H1 (cell line): ENCODE measurements around the gene PDIA3. TPM values are rescaled to one million over a fixed set of nuclear protein-coding genes. Genes with fewer than 3 reads are reported as not detected.

Experiments
- CTCF ChIA-PET: fragments of 300-600 bp; sonication (Branson Sonifier 250); formaldehyde crosslinking; loops from one replicate; lab custom pipeline; 2021; ENCODE audit not compliant: partially characterized antibody; lab: Charles Lee
- POLR2A ChIA-PET: fragments of 300-600 bp; sonication (Branson Sonifier 250); formaldehyde crosslinking; loops from one replicate; lab custom pipeline; 2021; ENCODE audit warnings: inconsistent platforms; ENCODE audit not compliant: partially characterized antibody; lab: Charles Lee
- DNase-seq, 2 experiments: peaks; one replicate each; pipeline versions ENCODE4 v3.0.0 to v3.0.0-alpha.2; 2010 to 2022; ENCODE audit warnings: low spot score in 2 of 2, low read depth in 1 of 2, mixed read lengths in 1 of 2
- FAIRE-seq: peaks from 2 replicates; lab custom pipeline; 2011; peaks lifted over from hg19 to GRCh38; lab: Jason Lieb, UNC
- H2AFZ ChIP-seq: 2 replicates; pipeline ENCODE4 v1.8.1; 2012; ENCODE audit warnings: low read length, inconsistent platforms
- H2AK5ac ChIP-seq: 2 replicates; pipeline ENCODE4 v1.6.1; 2013; ENCODE audit warnings: low read depth, low read length
- H2BK120ac ChIP-seq: replicated peaks from 2 replicates; pipeline ENCODE3; 2013; ENCODE audit warnings: low read depth, low read length, inconsistent platforms
- H2BK12ac ChIP-seq: 2 replicates; pipeline ENCODE4 v1.6.1; 2013; ENCODE audit warnings: low read depth, low read length
- H2BK15ac ChIP-seq: 2 replicates; pipeline ENCODE4 v1.6.1; 2013; ENCODE audit warnings: low read length
- H2BK20ac ChIP-seq: 2 replicates; pipeline ENCODE4 v1.6.1; 2013; ENCODE audit warnings: low read length
- H2BK5ac ChIP-seq: 2 replicates; pipeline ENCODE4 v1.6.1; 2013; ENCODE audit warnings: low read depth, low read length
- H3K14ac ChIP-seq: 2 replicates; pipeline ENCODE4 v1.6.1; 2013; ENCODE audit warnings: inconsistent platforms; ENCODE audit not compliant: insufficient read length
- H3K18ac ChIP-seq: 2 replicates; pipeline ENCODE4 v1.6.1; 2013; ENCODE audit warnings: low read length; ENCODE audit errors: extremely low read depth
- H3K23ac ChIP-seq: 2 replicates; pipeline ENCODE4 v1.6.1; 2013; ENCODE audit warnings: inconsistent platforms; ENCODE audit not compliant: insufficient read length
- H3K23me2 ChIP-seq: 2 replicates; pipeline ENCODE4 v1.6.1; 2013; ENCODE audit warnings: low read depth, low read length
- H3K27ac ChIP-seq: 2 replicates; pipeline ENCODE4 v1.6.1; 2011; ENCODE audit warnings: low read depth, low read length, inconsistent platforms
- H3K27me3 ChIP-seq, 4 experiments: replicated peaks in 1 of 4; 1 replicate in 1 of 4; 2 replicates in 3 of 4; pipeline versions ENCODE4 v1.6.1 to v1.8.1; 2011 to 2013; ENCODE audit warnings: low read length in 3 of 4, mild to moderate bottlenecking in 3 of 4, inconsistent platforms in 2 of 4, mixed read lengths in 2 of 4, moderate library complexity in 1 of 4; ENCODE audit not compliant: control insufficient read depth in 3 of 4, insufficient read depth in 3 of 4; ENCODE audit errors: extremely low read depth in 1 of 4
- H3K36me3 ChIP-seq, 4 experiments: 2 replicates each; pipeline versions ENCODE4 v1.6.1 to v1.8.1; 2011 to 2013; ENCODE audit warnings: mild to moderate bottlenecking in 4 of 4, low read length in 3 of 4, moderate library complexity in 2 of 4, control low read depth in 1 of 4, inconsistent platforms in 1 of 4; ENCODE audit not compliant: insufficient read depth in 4 of 4, control insufficient read depth in 2 of 4
- H3K4ac ChIP-seq: replicated peaks from 2 replicates; pipeline ENCODE3; 2013; ENCODE audit warnings: low read length, low read depth, mixed read lengths, inconsistent platforms; ENCODE audit not compliant: insufficient read length
- H3K4me1 ChIP-seq, 4 experiments: replicated peaks in 1 of 4; 1 replicate in 1 of 4; 2 replicates in 3 of 4; pipeline versions ENCODE4 v1.6.1 to v1.8.1; 2011 to 2013; ENCODE audit warnings: low read length in 3 of 4, inconsistent platforms in 2 of 4, mixed read lengths in 1 of 4; ENCODE audit not compliant: insufficient read depth in 4 of 4, control insufficient read depth in 3 of 4
- H3K4me2 ChIP-seq, 2 experiments: 2 replicates each; pipeline versions ENCODE4 v1.6.1 to v1.8.1; 2011 to 2013; ENCODE audit warnings: low read depth in 2 of 2, low read length in 2 of 2, control low read depth in 1 of 2, inconsistent platforms in 1 of 2, mild to moderate bottlenecking in 1 of 2; ENCODE audit not compliant: insufficient read depth in 1 of 2
- H3K4me3 ChIP-seq, 4 experiments: fragments of 200-600, 300-600 bp in 1 of 4; sonication (generic), shearing (Covaris generic), sonication (Bioruptor Twin) in 1 of 4; 2 replicates each; pipeline versions ENCODE4 v1.5.1 to v1.8.1; 2011 to 2016; ENCODE audit warnings: low read length in 4 of 4, low read depth in 3 of 4, control low read depth in 2 of 4, inconsistent platforms in 2 of 4, mild to moderate bottlenecking in 2 of 4, mixed read lengths in 1 of 4, moderate library complexity in 1 of 4; ENCODE audit not compliant: insufficient read depth in 2 of 4; ENCODE audit errors: extremely low read depth in 1 of 4
- H3K56ac ChIP-seq: replicated peaks from 2 replicates; pipeline ENCODE3; 2013; ENCODE audit warnings: low read depth, mild to moderate bottlenecking, mixed read lengths, low read length, inconsistent platforms; ENCODE audit not compliant: insufficient read length
- H3K79me1 ChIP-seq: 2 replicates; pipeline ENCODE4 v1.6.1; 2013; ENCODE audit warnings: low read depth, low read length, control low read depth
- H3K79me2 ChIP-seq, 2 experiments: 2 replicates each; pipeline versions ENCODE4 v1.6.1 to v1.8.1; 2012 to 2013; ENCODE audit warnings: low read length in 2 of 2, mild to moderate bottlenecking in 2 of 2, inconsistent platforms in 1 of 2; ENCODE audit not compliant: insufficient read depth in 2 of 2, control insufficient read depth in 1 of 2
- H3K9ac ChIP-seq, 4 experiments: replicated peaks in 1 of 4; 1 replicate in 1 of 4; 2 replicates in 3 of 4; pipeline versions ENCODE4 v1.6.1 to v1.8.1; 2011 to 2013; ENCODE audit warnings: low read depth in 3 of 4, low read length in 3 of 4, control low read depth in 2 of 4, mild to moderate bottlenecking in 2 of 4, moderate library complexity in 2 of 4, inconsistent platforms in 1 of 4; ENCODE audit errors: extremely low read depth in 1 of 4
- H3K9me3 ChIP-seq, 2 experiments: 2 replicates each; pipeline versions ENCODE4 v1.6.1 to v1.8.1; 2012 to 2013; ENCODE audit warnings: mild to moderate bottlenecking in 2 of 2, moderate library complexity in 2 of 2, control low read depth in 1 of 2, inconsistent platforms in 1 of 2, low read depth in 1 of 2, low read length in 1 of 2, mixed read lengths in 1 of 2; ENCODE audit not compliant: insufficient read depth in 2 of 2
- H4K20me1 ChIP-seq, 2 experiments: replicated peaks in 1 of 2; 2 replicates each; pipeline versions ENCODE3 to v1.8.1; 2011 to 2013; ENCODE audit warnings: inconsistent platforms in 2 of 2, low read length in 2 of 2, mild to moderate bottlenecking in 1 of 2; ENCODE audit not compliant: insufficient read depth in 2 of 2, control insufficient read depth in 1 of 2
- H4K5ac ChIP-seq: 2 replicates; pipeline ENCODE4 v1.6.1; 2013; ENCODE audit warnings: low read length, low read depth, mixed read lengths, inconsistent platforms; ENCODE audit not compliant: insufficient read length
- H4K8ac ChIP-seq: 2 replicates; pipeline ENCODE4 v1.8.0; 2013; ENCODE audit warnings: mild to moderate bottlenecking, moderate library complexity, low read length, inconsistent platforms; ENCODE audit not compliant: insufficient read depth; ENCODE audit errors: extremely low read depth
- H4K91ac ChIP-seq: replicated peaks from 2 replicates; pipeline ENCODE3; 2013; ENCODE audit warnings: low read length, mixed read lengths, inconsistent platforms; ENCODE audit not compliant: insufficient read length
- CREB1 ChIP-seq: IDR thresholded peaks from 2 replicates; pipeline ENCODE4 v1.6.1; 2012; ENCODE audit warnings: inconsistent platforms
- EGR1 ChIP-seq: IDR thresholded peaks from 2 replicates; pipeline ENCODE4 v1.6.1; 2011; ENCODE audit warnings: low read depth, low read length, borderline replicate concordance
- NANOG ChIP-seq: IDR thresholded peaks from 2 replicates; pipeline ENCODE4 v1.6.1; 2011; ENCODE audit warnings: low read length, low read depth, mild to moderate bottlenecking, inconsistent platforms; ENCODE audit not compliant: insufficient read depth, poor library complexity, severe bottlenecking
- PHF8 ChIP-seq: fragments of 200-600 bp; sonication (generic); conservative IDR thresholded peaks from 2 replicates; pipeline ENCODE4 v1.7.1; 2012; ENCODE audit warnings: low read depth, mild to moderate bottlenecking, inconsistent platforms, low read length, moderate library complexity
- POLR2A ChIP-seq, 2 experiments: IDR thresholded peaks; 1 replicate in 1 of 2; 2 replicates in 1 of 2; pipeline ENCODE4 v1.6.1; 2011; ENCODE audit warnings: low read depth in 2 of 2, low read length in 2 of 2, mild to moderate bottlenecking in 2 of 2; ENCODE audit errors: control extremely low read depth in 1 of 2
- SIN3A ChIP-seq, 2 experiments: IDR thresholded peaks in 1 of 2; conservative IDR thresholded peaks in 1 of 2; 2 replicates each; pipeline ENCODE4 v1.6.1; 2011 to 2012; ENCODE audit warnings: low read length in 2 of 2, improper control_type of control experiment in 1 of 2, low read depth in 1 of 2, mild to moderate bottlenecking in 1 of 2
- TAF7 ChIP-seq: optimal IDR thresholded peaks from 2 replicates; pipeline ENCODE3; 2011; ENCODE audit warnings: low read depth, mild to moderate bottlenecking, inconsistent platforms, low read length, moderate library complexity, borderline replicate concordance
- WGBS, 2 experiments: shearing (Covaris generic) in 1 of 2; methylation state at CpG; one replicate each; pipeline versions ENCODE4 v1.1.6 to v1.1.7; 2013 to 2015; ENCODE audit warnings: low lambda C conversion rate in 2 of 2, mixed read lengths in 2 of 2, inconsistent platforms in 1 of 2, low coverage in 1 of 2, missing lambda C conversion rate in 1 of 2; ENCODE audit not compliant: insufficient replicate concordance in 2 of 2, insufficient coverage in 1 of 2, insufficient read length in 1 of 2; ENCODE audit errors: extremely low coverage in 1 of 2, missing lambda C conversion rate in 1 of 2; 5-methylcytosine and 5-hydroxymethylcytosine counted together
- polyA plus RNA-seq, 7 experiments: library from polyadenylated mRNA; depleted of rRNA in 3 of 7; stranded (reverse) in 5 of 7; unstranded in 2 of 7; fragments of >200 nt in 5 of 7; fragments of 200-250 nt in 2 of 7; gene quantifications; 1 replicate in 5 of 7; 2 replicates in 1 of 7; 4 replicates in 1 of 7; pipeline versions ENCODE4 v1.2.1 to v1.2.3, GENCODE V29; 2011 to 2013; ENCODE audit warnings: missing spikeins in 2 of 7, mixed read lengths in 2 of 7
- total RNA-seq: library from RNA; stranded (reverse); fragmentation: NEBNext Ultra II Directional; extraction: Animal tissue kit (Norgen Biotek cat#: 25700); gene quantifications from 2 replicates; pipeline ENCODE4 v1.2.1, GENCODE V29; 2021
- TF ChIP-seq, protein P1 (sequence below): IDR thresholded peaks from 2 replicates; pipeline ENCODE4 v1.6.1; 2012; ENCODE audit warnings: low read length, inconsistent platforms

PDIA3 gene
- total and polyA plus RNA-seq, 2 of the 8 experiments (the other 6 are each of a cell fraction or from before 2014, with no cell fraction given): 90.4 to 655 TPM

DNA sequence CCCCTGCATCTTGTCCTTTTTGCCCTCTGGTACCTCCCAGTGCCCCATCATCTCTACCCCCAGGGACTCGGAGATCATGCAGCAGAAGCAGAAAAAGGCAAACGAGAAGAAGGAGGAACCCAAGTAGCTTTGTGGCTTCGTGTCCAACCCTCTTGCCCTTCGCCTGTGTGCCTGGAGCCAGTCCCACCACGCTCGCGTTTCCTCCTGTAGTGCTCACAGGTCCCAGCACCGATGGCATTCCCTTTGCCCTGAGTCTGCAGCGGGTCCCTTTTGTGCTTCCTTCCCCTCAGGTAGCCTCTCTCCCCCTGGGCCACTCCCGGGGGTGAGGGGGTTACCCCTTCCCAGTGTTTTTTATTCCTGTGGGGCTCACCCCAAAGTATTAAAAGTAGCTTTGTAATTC lies 47.4 kb downstream of the PDIA3 start:
- Histone ChIP-seq H2BK15ac (no peak overlapping the region), H3K4me1 (peaks cover 19 to 27% (median 22%) of the 10 kb centered on the region in 4 experiments; a peak in 6 of 7 replicates), H3K14ac (no peak overlapping the region), H3K79me2 (peaks cover 0 to 26% of the 10 kb centered on the region in 2 experiments; a peak in 2 of 4 replicates), H3K79me1 (peaks cover 19% of the 10 kb centered on the region), H3K4me3 (peak overlapping the region in 2 of 4 experiments; percentile 86 to 97; a peak in 5 of 8 replicates), H3K9ac (peak overlapping the region in 2 of 4 experiments; percentile 93 to 99; a peak in 3 of 7 replicates), H3K27me3 (no peaks in the 10 kb centered on the region), H2BK120ac (no peak overlapping the region), H4K20me1 (peaks cover 4 to 17% of the 10 kb centered on the region in 2 experiments), H2BK20ac (no peak overlapping the region), H2BK12ac (no peak overlapping the region), H4K8ac (no peak overlapping the region; the same call in 1 of the 2 replicates), H3K56ac (no peak overlapping the region), H4K91ac (no peak overlapping the region), H3K36me3 (peaks cover 8 to 41% (median 21%) of the 10 kb centered on the region in 4 experiments), H3K9me3 (no peaks in the 10 kb centered on the region), H2AK5ac (no peak overlapping the region), H4K5ac (no peak overlapping the region), H3K4me2 (peak overlapping the region; percentile 92 to 98), H3K4ac (no peak overlapping the region), H2BK5ac (no peak overlapping the region), H2AFZ (no peak overlapping the region), H3K23me2 (peaks cover 4% of the 10 kb centered on the region), H3K18ac (no peak overlapping the region), H3K23ac (no peak overlapping the region), H3K27ac (peak overlapping the region; percentile 36; the same call in 1 of the 2 replicates)
- no peak for DNase-seq
- WGBS, 2 experiments: 93% methylated on average over 10 of the region's 10 CpGs; no CpG with 5 or more reads in 1 of the 2 experiments
- no peak for TF ChIP-seq TAF7
- TF ChIP-seq CREB1: no peak
- no peak for TF ChIP-seq NANOG
- TF ChIP-seq POLR2A (IDR thresholded peaks at IDR 0.05; ENCODE audit: control extremely low read depth in 1 of 2, low read depth in 2 of 2, low read length in 2 of 2): no peak
- TF ChIP-seq SIN3A (conservative IDR thresholded peaks at IDR 0.05 in 1 of 2, IDR thresholded peaks at IDR 0.05 in 1 of 2; ENCODE audit: low read depth in 1 of 2, low read length in 2 of 2): no peak
- TF ChIP-seq PHF8: no peak
- TF ChIP-seq, protein P1, sequence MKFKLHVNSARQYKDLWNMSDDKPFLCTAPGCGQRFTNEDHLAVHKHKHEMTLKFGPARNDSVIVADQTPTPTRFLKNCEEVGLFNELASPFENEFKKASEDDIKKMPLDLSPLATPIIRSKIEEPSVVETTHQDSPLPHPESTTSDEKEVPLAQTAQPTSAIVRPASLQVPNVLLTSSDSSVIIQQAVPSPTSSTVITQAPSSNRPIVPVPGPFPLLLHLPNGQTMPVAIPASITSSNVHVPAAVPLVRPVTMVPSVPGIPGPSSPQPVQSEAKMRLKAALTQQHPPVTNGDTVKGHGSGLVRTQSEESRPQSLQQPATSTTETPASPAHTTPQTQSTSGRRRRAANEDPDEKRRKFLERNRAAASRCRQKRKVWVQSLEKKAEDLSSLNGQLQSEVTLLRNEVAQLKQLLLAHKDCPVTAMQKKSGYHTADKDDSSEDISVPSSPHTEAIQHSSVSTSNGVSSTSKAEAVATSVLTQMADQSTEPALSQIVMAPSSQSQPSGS: no peak
- TF ChIP-seq EGR1: no peak
- ChIA-PET CTCF (interaction anchor here (1.2 to 1.3 kb wide), 2 partner anchors 17 to 279 kb away, joined by 3 to 5 read pairs; partner anchors contain the start of gene ELL3), POLR2A (interaction anchor here (0.6 to 4.9 kb wide), 12 partner anchors 9 to 278 kb away, joined by 3 to 39 read pairs (median 5); partner anchors contain the start of genes ELL3, MFAP1 and PDIA3)
- FAIRE-seq: no peak
